Measurements from ENCODE around the gene POFUT2.
"Not testable (repeated sequence)": the region's sequence is repeated elsewhere in the genome, so short reads cannot be mapped to it uniquely, and the experiment has no call there.

POFUT2 gene

DNA sequence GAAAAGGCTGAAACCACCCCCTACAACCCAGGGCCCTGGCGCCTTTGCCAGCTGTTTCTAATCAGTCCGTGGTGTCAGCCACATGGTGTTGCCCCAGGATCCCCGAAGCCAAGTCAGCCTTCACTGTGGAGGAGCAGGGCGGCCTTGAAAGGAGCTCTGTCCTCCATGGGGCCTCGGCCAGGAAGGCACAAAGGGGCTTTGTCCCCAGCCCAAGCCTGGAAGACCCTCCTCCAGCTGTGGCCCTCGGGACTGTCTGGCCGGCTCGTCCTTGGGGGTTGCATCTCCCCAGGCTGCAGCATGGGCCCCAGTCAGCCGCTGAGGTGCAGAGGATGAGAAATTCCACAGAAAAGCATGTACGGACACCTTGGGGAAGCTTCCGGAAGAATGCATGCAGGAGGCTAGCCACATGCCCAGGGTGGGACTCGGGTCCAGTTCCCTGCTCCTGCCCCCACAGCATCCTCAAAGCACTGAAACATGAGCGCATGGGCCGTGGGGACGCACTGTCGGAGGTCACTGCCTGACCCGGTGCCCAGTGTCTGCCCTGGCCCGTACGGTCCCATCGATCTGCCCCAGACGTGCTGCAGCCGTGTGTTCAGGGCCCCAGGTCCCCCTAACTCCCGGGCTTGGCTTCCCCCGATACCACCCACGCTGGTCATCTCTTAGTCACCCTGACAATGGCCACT lies 38.6 kb upstream of the POFUT2 start:
- DNase-seq (ENCODE audit: low read depth) = no peak

GRCh38 chr21:45325206-45326168 lies 37.8 kb upstream of the POFUT2 start:
- no peak for DNase-seq (ENCODE audit: low read depth)

DNA sequence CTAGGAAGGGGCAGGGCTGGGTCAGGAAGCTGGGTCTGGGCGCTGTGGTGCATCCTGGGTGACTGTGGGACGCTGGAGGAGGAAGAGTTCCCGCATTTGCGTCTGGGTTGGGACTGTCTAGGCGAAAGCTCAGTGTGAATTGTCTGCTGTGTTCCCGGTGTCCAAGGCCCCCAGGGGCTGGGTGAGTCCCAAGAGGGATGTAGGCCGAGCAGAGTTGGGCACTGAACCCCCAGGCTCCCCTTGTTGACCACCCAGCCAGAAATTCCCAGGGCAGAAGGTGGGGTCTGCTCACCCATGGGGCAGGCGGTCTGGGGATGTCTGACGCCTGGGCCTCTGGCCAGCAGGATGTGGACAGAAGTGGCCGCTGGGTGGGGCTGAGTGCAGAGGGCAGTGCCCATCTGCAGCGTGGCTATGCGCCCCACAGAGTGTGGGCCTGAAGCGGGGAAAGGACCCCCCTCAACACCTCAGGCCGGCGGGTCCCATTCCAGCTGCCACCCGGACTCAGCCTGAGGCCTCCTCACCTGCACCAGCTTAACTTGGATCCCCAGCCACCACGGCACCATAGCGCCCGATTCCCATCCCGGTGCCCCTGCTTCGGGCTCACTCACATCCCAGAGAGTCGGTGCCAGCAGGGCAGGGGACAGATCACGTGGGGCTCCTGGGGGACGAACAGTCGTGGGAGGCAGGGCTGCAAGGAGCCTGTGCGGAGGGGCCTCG lies 37.0 kb upstream of the POFUT2 start:
- DNase-seq (ENCODE audit: low read depth) = no peak

DNA sequence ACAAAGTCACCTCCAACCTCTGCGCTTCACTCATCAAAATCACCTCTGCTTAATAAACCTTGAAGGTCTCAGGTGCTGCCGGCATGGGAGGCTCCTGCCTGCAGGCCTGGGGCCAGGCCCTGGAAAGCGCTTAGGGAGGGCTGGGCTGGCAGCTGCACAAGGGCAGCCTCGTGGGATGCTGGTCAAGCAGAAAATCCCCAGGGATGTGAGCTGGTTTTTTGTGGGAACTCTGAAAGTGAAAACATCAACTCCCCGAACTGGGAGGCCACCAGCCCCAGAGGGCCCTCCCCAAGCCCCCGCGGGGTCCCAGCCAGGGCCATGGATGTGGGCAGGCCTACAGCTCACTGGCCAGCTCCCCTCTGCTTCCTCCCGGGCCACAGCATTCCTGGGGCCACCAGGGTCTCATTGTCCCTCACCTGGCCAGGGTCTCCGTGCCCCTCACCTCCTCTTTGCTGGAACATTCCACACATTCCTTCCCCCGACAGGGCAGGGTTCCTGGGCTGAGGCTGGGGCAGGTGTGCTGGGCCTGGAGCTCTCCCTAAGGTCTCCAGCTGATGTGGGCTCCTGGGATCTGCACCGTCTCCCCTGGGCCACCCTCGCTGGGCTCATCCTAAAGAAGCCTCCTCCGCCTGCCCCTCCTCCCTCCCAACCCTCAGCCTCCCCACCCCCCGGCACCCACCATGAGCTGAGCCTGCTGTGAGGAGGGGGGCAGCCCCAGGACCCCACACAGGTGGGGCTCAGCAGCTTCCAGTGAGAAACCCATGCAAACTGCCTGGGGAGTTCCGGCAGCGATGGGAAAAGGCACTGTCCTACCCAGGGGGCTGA lies 36.0 kb upstream of the POFUT2 start:
- DNase-seq (ENCODE audit: low read depth) = peak; percentile 37

- DNase-seq (ENCODE audit: low read depth) = peak; percentile 57
Observed at GRCh38 chr21:45322960-45323461, 35.3 kb upstream of the POFUT2 start.

DNA sequence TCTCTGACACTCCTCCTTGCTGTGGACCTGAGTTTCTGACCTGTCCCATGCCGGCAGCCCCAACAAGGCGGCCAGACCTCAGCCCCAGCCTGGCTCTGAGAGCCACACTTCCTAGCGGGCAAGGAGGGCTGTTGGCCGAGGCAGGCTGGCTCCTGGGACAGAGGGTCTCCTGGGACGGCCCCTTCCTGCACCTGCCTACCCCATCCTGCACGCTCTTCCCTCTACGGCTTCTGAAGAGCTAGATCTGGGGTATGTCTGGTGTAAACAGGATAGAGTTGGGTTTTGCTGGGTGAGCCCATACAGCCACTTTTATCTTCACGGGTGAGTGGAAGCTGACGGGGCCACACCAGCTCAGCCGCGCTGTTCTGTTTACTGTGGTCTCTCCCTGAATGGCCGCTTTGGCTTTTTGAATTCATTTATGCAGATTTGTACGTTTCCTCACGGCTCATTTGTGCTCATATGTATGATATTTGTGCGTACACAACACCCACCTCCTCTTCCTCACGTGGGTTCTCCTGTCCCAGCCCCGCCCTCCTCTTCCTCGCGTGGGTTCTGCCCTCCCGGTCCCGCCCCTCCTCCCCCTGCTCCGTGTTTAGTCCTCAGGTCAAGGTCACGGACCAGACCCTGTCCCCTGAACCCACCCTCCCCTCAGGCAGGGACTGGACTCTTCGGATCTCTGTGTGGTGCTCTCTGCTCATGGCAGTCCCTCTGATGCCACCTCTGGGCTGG lies 34.7 kb upstream of the POFUT2 start:
- DNase-seq (ENCODE audit: low read depth) = no peak

DNA sequence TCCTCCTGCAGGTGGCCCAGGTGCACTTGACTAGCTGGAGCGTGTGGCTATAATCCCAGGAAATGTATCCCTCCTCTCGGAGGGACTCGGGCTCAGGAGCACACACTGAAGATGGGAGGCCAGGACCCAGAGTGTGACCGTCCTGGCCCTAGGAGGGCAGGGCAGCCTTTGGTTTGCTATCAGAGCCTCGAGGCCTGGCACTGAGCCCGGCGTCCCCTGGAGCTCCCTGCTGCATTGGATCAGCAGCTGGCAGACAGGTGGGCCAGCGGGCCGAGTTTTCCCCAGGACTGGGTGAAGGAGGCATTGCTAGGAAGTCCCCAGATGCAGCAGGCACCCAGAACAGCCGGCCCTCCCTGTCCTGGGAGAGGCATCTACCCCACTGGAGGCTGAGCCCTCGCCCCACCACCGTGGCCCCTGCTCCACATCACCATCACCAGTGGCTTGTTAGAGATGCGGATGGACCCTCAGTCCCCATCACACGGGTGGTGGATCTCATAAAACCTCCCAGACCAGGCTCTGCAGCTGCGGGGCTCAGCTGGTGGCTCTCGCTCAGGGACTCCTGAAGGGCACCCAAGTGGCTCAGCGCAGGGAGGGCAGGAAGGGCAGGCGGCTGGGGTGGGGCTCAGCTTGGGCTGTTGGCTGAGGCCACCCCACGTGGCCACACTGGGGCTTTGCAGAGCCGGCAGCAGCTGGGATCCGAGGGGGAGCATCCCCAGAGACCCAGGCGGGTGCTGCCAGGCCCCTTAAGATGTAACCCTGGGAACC lies 32.7 kb upstream of the POFUT2 start:
- no peak for DNase-seq (ENCODE audit: low read depth)

GRCh38 chr21:45319461-45320211 lies 31.9 kb upstream of the POFUT2 start:
- no peak for DNase-seq (ENCODE audit: low read depth)

GRCh38 chr21:45318556-45319404 lies 31.1 kb upstream of the POFUT2 start:
- no peak for DNase-seq (ENCODE audit: low read depth)

DNA sequence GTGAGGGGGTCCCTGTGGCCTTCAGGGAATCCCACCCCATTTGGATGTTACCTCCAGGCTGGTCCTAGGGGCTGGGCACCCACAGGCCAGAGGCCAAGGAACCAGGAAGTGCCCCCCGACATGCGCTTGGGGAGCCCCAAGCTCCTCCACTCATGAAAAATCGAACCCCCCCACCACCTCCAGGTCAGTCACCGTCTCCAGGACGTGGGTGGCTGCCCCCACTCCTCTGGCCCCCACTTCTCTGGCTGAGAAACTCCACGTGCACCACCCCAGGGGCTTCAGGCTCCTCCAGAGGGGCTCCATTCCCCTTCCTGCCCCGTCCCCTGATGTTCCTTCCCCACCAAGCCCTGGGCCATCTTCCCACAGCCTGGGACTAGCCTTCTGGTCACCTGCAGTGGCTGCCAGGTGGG lies 30.5 kb upstream of the POFUT2 start:
- DNase-seq (ENCODE audit: low read depth) = no peak

DNA sequence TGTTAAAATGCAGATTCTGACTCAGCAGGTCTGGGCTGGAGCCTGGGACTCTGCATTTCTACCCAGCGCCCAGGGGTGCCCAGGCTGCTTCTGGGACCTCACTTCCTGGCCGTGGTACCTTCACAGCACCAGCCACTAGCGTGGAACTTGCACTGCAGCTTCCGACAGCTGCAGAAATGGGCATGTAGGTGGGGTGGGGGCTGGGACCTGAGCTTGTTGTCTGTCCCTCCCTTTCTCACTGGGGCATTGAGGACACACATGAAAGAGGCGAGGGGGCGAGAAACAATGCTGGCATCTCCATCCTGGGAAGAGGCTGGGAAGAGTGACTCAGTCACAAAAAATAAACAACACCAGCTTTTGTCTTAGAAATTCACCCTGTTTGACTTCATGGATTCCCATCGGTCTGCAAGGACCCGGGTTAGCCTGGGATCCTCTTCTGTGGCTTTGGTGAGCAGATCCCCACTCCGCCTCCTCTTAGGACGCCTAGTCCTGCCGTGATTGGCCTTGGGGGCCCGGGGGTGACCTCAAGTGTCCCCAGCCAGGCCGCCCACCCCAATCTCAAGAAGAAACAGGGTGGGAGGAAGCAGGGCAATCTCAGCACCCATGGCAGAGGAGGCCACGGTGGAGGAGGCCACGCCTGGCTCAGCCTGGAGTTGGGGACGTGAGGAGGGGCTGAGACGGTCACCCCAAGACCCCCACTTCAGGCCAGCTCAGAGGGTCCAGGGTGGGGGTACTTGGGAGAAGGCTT lies 29.9 kb upstream of the POFUT2 start:
- peak; percentile 48 for DNase-seq (ENCODE audit: low read depth)

GRCh38 chr21:45316871-45317397 lies 29.2 kb upstream of the POFUT2 start:
- no peak for DNase-seq (ENCODE audit: low read depth)

DNA sequence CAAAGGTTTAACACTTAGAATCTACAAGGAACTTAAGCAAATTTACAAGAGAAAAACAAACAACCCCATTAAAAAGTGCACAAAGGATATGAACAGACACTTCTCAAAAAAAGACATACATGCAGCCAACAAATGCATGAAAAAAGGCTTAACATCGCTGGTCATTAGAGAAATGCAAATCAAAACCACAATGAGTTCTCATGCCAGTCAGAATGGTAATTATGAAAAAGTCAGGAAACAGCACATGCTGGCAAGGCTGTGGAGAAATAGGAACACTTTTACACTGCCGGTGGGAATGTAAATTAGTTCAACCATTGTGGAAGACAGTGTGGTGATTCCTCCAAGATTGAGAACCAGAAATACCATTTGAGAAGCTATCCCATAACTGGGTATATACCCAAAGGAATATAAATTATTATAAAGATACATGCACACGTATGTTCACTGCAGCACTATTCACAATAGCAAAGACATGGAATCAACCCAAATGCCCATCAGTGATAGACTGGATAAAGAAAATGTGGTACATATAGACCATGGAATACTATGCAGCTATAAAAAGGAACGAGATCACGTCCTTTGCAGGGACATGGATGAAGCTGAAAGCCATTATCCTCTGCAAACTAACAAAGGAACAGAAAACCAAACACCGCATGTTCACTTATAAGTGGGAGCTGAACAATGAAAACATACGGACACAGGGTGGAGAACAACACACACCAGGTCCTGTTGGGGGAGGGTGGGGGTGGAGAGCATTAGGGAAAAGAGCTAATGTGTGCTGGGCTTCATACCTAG lies 28.2 kb upstream of the POFUT2 start:
- DNase-seq (ENCODE audit: low read depth) = not testable (repeated sequence)

- no peak for DNase-seq (ENCODE audit: low read depth)
Observed at GRCh38 chr21:45313682-45314081, 26.0 kb upstream of the POFUT2 start.

DNA sequence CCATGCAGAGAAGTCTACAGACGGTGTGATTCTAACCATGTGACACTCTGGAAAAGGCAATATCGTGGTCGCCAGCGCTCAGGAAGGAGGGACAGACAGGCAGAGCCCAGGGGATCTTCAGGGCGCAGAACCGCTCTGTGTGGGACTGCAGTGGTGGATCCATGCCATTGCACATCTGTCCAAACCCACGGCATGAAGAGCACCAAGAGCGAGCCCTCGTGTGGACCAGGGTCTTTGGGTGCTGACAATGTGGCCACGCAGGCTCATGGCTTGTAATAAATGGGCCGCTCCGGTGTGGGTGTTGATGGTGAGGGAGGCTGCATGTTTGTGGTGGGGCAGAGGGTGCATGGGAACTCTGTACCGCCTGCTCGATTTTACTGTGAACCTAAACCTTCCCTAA lies 25.3 kb upstream of the POFUT2 start:
- no peak for DNase-seq (ENCODE audit: low read depth)

GRCh38 chr21:45312296-45312695 lies 24.6 kb upstream of the POFUT2 start:
- no peak for DNase-seq (ENCODE audit: low read depth)

GRCh38 chr21:45310459-45310858 lies 22.8 kb upstream of the POFUT2 start:
- no peak for DNase-seq (ENCODE audit: low read depth)
